BE2C (cell line): ENCODE data around the gene EMC8.
"Not testable (repeated sequence)": the region's sequence is repeated elsewhere in the genome, so short reads cannot be mapped to it uniquely, and the experiment has no call there.

ENCODE experiments used
- DNase-seq: peaks from one replicate; pipeline ENCODE4 v3.0.0-alpha.2; 2020
- H3K27me3 ChIP-seq: fragments of 250-450 bp; sonication (Bioruptor Pico); 2 replicates; pipeline ENCODE4 v1.5.1; 2020; ENCODE audit warnings: mild to moderate bottlenecking
- H3K36me3 ChIP-seq: fragments of 250-450 bp; sonication (Bioruptor Pico); 2 replicates; pipeline ENCODE4 v1.5.1; 2020; ENCODE audit warnings: mild to moderate bottlenecking
- H3K4me1 ChIP-seq: fragments of 250-450 bp; sonication (Bioruptor Pico); 2 replicates; pipeline ENCODE4 v1.5.1; 2020
- H3K4me3 ChIP-seq: 2 replicates; pipeline ENCODE4 v1.5.1; 2011; ENCODE audit warnings: low read depth, low read length
- H3K9me3 ChIP-seq: fragments of 250-450 bp; sonication (Bioruptor Pico); 2 replicates; pipeline ENCODE4 v1.5.1; 2020
- TF ChIP-seq, protein P1 (sequence below): IDR thresholded peaks from 2 replicates; pipeline ENCODE4 v1.5.1; 2012; ENCODE audit warnings: mild to moderate bottlenecking, low read depth, low read length

Gene EMC8

DNA sequence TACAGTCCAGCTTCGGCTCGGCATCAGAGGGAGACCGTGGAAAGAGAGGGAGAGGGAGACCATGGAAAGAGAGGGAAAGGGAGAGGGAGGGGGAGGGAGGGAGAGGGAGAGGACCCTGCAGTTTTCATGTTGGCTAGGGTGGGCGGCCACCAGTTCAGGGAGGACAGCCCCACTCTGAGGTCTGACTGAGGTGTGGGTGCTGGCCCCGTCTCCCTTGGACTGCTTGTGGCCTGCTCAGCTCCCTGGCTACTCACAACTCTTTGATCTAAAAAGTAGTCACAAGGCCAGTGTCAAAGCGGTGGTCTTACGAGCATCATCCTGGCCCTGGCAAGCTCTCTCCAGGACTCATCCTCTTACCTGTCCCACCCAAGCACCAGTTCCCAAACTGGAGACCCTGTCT, 9.6 kb upstream of the EMC8 start:
- Histone ChIP-seq H3K4me3 (no peak overlapping the region), H3K36me3 (peaks cover 30% of the 10 kb centered on the region), H3K9me3 (no peaks in the 10 kb centered on the region), H3K27me3 (peaks cover 37% of the 10 kb centered on the region), H3K4me1 (no peaks in the 10 kb centered on the region)
- no peak for DNase-seq
- TF ChIP-seq, protein P1, sequence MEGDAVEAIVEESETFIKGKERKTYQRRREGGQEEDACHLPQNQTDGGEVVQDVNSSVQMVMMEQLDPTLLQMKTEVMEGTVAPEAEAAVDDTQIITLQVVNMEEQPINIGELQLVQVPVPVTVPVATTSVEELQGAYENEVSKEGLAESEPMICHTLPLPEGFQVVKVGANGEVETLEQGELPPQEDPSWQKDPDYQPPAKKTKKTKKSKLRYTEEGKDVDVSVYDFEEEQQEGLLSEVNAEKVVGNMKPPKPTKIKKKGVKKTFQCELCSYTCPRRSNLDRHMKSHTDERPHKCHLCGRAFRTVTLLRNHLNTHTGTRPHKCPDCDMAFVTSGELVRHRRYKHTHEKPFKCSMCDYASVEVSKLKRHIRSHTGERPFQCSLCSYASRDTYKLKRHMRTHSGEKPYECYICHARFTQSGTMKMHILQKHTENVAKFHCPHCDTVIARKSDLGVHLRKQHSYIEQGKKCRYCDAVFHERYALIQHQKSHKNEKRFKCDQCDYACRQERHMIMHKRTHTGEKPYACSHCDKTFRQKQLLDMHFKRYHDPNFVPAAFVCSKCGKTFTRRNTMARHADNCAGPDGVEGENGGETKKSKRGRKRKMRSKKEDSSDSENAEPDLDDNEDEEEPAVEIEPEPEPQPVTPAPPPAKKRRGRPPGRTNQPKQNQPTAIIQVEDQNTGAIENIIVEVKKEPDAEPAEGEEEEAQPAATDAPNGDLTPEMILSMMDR: no peak

DNA sequence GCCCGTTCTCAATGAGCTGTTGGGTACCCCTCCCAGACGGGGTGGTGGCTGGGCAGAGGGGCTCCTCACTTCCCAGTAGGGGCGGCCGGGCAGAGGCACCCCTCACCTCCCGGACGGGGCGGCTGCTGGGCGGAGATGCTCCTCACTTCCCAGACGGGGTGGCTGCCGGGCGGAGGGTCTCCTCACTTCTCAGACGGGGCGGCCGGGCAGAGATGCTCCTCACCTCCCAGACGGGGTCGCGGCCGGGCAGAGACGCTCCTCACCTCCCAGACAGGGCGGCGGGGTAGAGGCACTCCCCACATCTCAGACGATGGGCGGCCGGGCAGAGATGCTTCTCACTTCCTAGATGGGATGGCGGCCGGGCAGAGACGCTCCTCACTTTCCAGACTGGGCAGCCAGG, 8.8 kb upstream of the EMC8 start:
- not testable (repeated sequence) for DNase-seq, H3K9me3 ChIP-seq, H3K4me3 ChIP-seq, H3K4me1 ChIP-seq
- H3K27me3 ChIP-seq: peaks cover 29% of the 10 kb centered on the region
- H3K36me3 ChIP-seq: peaks cover 38% of the 10 kb centered on the region

DNA sequence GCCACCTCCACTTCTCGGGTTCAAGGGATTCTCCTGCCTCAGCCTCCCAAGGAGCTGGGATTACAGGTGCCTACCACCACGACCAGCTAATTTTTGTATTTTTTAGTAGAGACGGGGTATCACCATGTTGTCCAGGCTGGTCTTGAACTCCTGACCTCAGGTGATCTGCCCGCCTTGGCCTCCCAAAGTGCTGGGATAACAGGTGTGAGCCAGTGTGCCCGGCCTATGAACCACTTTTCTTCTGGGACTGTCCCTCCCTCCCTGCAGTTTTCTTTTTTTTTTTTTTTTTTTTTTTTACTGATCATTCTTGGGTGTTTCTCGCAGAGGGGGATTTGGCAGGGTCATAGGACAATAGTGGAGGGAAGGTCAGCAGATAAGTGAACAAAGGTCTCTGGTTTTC, 8.0 kb upstream of the EMC8 start:
- Histone ChIP-seq H3K27me3 (peaks cover 21% of the 10 kb centered on the region), H3K36me3 (peaks cover 46% of the 10 kb centered on the region)
- DNase-seq, H3K4me1 ChIP-seq, H3K4me3 ChIP-seq, H3K9me3 ChIP-seq: not testable (repeated sequence)

DNA sequence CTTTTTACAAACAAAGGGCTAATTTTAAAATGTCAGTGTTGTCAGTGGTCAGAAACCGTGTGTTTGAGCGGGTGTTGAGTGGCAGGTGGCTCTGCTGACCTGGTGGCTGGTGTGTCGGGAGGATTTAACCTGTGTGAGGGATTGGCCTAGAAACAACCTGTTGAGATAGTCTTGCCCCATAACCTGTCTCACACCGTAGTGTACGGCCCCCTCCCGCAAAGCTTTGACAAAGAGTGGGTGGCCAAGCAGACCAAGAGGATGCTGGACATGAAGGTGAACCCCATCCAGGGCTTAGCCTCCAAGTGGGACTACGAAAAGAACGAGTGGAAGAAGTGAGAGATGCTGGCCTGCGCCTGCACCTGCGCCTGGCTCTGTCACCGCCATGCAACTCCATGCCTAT, 7.2 kb upstream of the EMC8 start:
- TF ChIP-seq, protein P1: no peak
- Histone ChIP-seq H3K36me3 (peaks cover 54% of the 10 kb centered on the region), H3K27me3 (peaks cover 13% of the 10 kb centered on the region), H3K9me3 (no peaks in the 10 kb centered on the region), H3K4me1 (no peaks in the 10 kb centered on the region), H3K4me3 (no peak overlapping the region)
- DNase-seq: no peak

DNA sequence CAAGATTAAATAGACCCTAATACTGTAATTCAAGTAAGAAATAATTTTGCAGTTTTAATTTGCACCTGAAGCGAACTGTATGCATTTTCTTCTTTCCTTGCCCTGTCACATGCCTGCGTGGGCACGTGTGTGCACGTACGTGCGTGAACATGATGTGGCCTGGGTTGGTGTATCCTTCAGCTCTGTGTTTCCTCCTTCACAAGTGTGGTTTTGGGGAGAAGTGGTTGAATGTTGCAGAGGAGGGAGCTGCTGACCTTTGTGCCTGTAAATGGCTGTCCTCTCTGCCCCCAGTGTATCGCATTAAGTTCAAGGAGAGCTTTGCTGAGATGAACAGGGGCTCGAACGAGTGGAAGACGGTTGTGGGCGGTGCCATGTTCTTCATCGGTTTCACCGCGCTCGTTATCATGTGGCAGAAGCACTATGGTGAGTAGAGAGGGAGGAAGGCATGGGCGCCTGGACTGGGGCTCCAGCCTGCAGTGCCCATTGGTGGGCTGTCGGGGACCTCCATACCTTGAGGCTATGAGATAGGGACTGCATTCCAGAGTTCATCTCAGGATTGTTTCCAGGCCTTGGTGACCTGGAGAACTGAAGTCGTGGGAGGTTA, 6.2 kb upstream of the EMC8 start:
- H3K36me3 ChIP-seq: peaks cover 60% of the 10 kb centered on the region
- peaks cover 3% of the 10 kb centered on the region for H3K27me3 ChIP-seq
- no peaks in the 10 kb centered on the region; the same call in 1 of the 2 replicates for H3K4me1 ChIP-seq
- TF ChIP-seq, protein P1: no peak
- no peak overlapping the region for H3K4me3 ChIP-seq
- no peaks in the 10 kb centered on the region for H3K9me3 ChIP-seq
- no peak for DNase-seq

DNA sequence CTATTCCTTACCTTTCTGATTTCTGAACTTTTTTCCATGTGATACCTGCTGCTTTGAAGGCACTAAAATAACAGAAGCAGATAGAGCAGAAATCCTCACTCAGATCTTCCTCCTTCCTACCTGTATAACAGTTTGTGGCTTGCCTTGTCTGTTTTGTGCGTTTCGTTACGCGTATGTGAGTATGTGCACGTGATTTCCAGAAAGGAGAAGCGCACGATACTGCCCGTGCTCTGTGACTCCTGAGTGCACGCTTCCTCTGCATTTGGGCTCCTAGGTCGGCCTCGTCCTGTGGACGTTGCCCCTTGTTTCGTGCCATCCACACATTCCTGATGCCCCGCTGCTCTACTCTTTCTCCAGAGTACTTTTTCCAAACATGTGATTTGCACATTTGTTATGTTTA, 4.2 kb upstream of the EMC8 start:
- H3K4me3 ChIP-seq: no peak overlapping the region
- H3K27me3 ChIP-seq: no peaks in the 10 kb centered on the region
- H3K36me3 ChIP-seq: peaks cover 60% of the 10 kb centered on the region
- H3K4me1 ChIP-seq: no peaks in the 10 kb centered on the region; the same call in 1 of the 2 replicates
- no peak for DNase-seq
- H3K9me3 ChIP-seq: no peaks in the 10 kb centered on the region
- TF ChIP-seq, protein P1: no peak

DNA sequence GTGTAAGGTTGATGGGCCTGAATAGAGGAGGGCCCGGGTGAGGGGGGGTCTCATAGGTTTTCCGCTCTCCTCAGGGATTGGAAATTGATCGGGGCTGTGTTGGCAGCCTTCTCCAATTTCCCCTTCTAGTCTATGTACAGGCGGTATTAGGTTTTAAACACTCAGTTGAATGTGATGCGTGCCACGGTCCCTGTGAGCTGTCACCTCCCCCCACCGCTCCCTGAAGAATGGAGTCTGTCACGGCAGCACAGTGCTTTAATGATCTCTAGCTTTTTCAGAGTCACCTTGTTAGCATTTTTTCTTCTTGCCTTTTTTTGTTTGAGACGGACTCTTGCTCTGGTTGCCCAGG, 951 bp upstream of the EMC8 start:
- Histone ChIP-seq H3K36me3 (peaks cover 63% of the 10 kb centered on the region), H3K4me3 (peak overlapping the region; percentile 96), H3K4me1 (no peaks in the 10 kb centered on the region; the same call in 1 of the 2 replicates), H3K9me3 (no peaks in the 10 kb centered on the region), H3K27me3 (no peaks in the 10 kb centered on the region)
- TF ChIP-seq, protein P1: no peak
- DNase-seq: no peak
